NCI-H2196 treated with DMSO at 0.1 percent for 48 hours (cell line): ENCODE measurements around the gene PEX11B.
A peak's percentile ranks its signal among the peaks of the same experiment; 100 is the strongest.
"Not testable (repeated sequence)": the region's sequence is repeated elsewhere in the genome, so short reads cannot be mapped to it uniquely, and the experiment has no call there.

Experiments used
- DNase-seq: peaks from one replicate; lab custom pipeline; 2025; ENCODE audit not compliant: unreplicated experiment; lab: John Stamatoyannopoulos, UW

PEX11B gene

GRCh38 chr1:145952903-145953302 lies 34.4 kb upstream of the PEX11B start:
- DNase-seq = no peak

- DNase-seq = no peak
Observed at GRCh38 chr1:145951526-145951925, 33.0 kb upstream of the PEX11B start.

- no peak for DNase-seq
Observed at GRCh38 chr1:145949219-145949618, 30.7 kb upstream of the PEX11B start.

- DNase-seq = no peak
Observed at GRCh38 chr1:145947551-145947950, 29.0 kb upstream of the PEX11B start.

- DNase-seq = no peak
Observed at GRCh38 chr1:145946477-145946986, 28.0 kb upstream of the PEX11B start.

GRCh38 chr1:145944532-145944931 lies 26.0 kb upstream of the PEX11B start:
- DNase-seq = no peak

GRCh38 chr1:145942871-145943270 lies 24.4 kb upstream of the PEX11B start:
- no peak for DNase-seq

- no peak for DNase-seq
Observed at GRCh38 chr1:145942405-145942804, 23.9 kb upstream of the PEX11B start.

- DNase-seq = no peak
Observed at GRCh38 chr1:145937436-145937835, 18.9 kb upstream of the PEX11B start.

GRCh38 chr1:145936247-145936646 lies 17.7 kb upstream of the PEX11B start:
- DNase-seq = no peak

- DNase-seq = no peak
Observed at GRCh38 chr1:145935708-145936107, 17.2 kb upstream of the PEX11B start.

GRCh38 chr1:145932522-145933009 lies 14.0 kb upstream of the PEX11B start:
- DNase-seq = not testable (repeated sequence)

- DNase-seq = no peak
Observed at GRCh38 chr1:145927916-145928643, 9.6 kb upstream of the PEX11B start.

GRCh38 chr1:145927063-145927886 lies 8.8 kb upstream of the PEX11B start, which contains the start of gene RBM8A:
Gene RBM8A (minus strand): TSS chr1:145927484. CDS start chr1:145927426, 58 bp downstream.
- peak; percentile 94 for DNase-seq

- DNase-seq = no peak
Observed at GRCh38 chr1:145926686-145927062, 8.2 kb upstream of the PEX11B start.

GRCh38 chr1:145922266-145922665 lies 3.7 kb upstream of the PEX11B start:
- no peak for DNase-seq

- DNase-seq = not testable (repeated sequence)
Observed at GRCh38 chr1:145920297-145920696, 1.8 kb upstream of the PEX11B start.

GRCh38 chr1:145918992-145919939 lies 749 bp upstream of the PEX11B start:
- peak; percentile 28 for DNase-seq

- no peak for DNase-seq
Observed at GRCh38 chr1:145917595-145917994, 922 bp downstream of the PEX11B start.

- DNase-seq = no peak
Observed at GRCh38 chr1:145916745-145917144, 1.8 kb downstream of the PEX11B start.
